Naive B cell (primary cell): Measurements from ENCODE around the gene CPLX1. TPM values are rescaled to one million over a fixed set of nuclear protein-coding genes. Genes with fewer than 3 reads are reported as not detected.
"Not testable (repeated sequence)": the region's sequence is repeated elsewhere in the genome, so short reads cannot be mapped to it uniquely, and the experiment has no call there.

Experiments used
- ATAC-seq, 2 donors: fragments of 150-1000 bp; cut with Tn5 transposase; 2 replicates each; pipeline ENCODE4 v1.10.0; 2021; ENCODE audit warnings: low read depth in 2 of 2, mild to moderate bottlenecking in 2 of 2, moderate library complexity in 2 of 2
- DNase-seq: peaks from one replicate; pipeline ENCODE4 v3.0.0; 2022
- H3K27ac Mint-ChIP-seq, 6 donors: one replicate each; pipeline ENCODE4 v1.8.0; 2020 to 2022; ENCODE audit warnings: mild to moderate bottlenecking in 6 of 6, mixed read lengths in 6 of 6, moderate library complexity in 5 of 6, inconsistent platforms in 2 of 6
- H3K27me3 Mint-ChIP-seq, 3 donors: one replicate each; pipeline ENCODE4 v1.8.0; 2021 to 2022; ENCODE audit warnings: mixed read lengths in 3 of 3, mild to moderate bottlenecking in 1 of 3
- H3K36me3 Mint-ChIP-seq, 2 donors: one replicate each; pipeline ENCODE4 v1.8.0; 2020 to 2022; ENCODE audit warnings: mixed read lengths in 2 of 2, inconsistent platforms in 1 of 2, mild to moderate bottlenecking in 1 of 2
- H3K4me1 Mint-ChIP-seq, 3 donors: one replicate each; pipeline ENCODE4 v1.8.0; 2020 to 2022; ENCODE audit warnings: mixed read lengths in 3 of 3, inconsistent platforms in 1 of 3, mild to moderate bottlenecking in 1 of 3, moderate library complexity in 1 of 3
- H3K4me3 Mint-ChIP-seq, 8 donors: one replicate each; pipeline ENCODE4 v1.8.0; 2020 to 2022; ENCODE audit warnings: mild to moderate bottlenecking in 8 of 8, mixed read lengths in 8 of 8, moderate library complexity in 8 of 8, inconsistent platforms in 2 of 8
- H3K9me3 Mint-ChIP-seq, 7 donors: one replicate each; pipeline ENCODE4 v1.8.0; 2020 to 2022; ENCODE audit warnings: mixed read lengths in 7 of 7, mild to moderate bottlenecking in 5 of 7, inconsistent platforms in 2 of 7, moderate library complexity in 1 of 7
- polyA plus RNA-seq, 6 donors: library from polyadenylated mRNA; unstranded; fragments of 300-500 nt; fragmentation: Illumina TruSeq; gene quantifications; one replicate each; pipeline ENCODE4 v1.2.3, GENCODE V29; 2021; ENCODE audit warnings: low read depth in 6 of 6

The CPLX1 gene
- polyA plus RNA-seq, 6 donors from 2014 or later, result not detected

DNA sequence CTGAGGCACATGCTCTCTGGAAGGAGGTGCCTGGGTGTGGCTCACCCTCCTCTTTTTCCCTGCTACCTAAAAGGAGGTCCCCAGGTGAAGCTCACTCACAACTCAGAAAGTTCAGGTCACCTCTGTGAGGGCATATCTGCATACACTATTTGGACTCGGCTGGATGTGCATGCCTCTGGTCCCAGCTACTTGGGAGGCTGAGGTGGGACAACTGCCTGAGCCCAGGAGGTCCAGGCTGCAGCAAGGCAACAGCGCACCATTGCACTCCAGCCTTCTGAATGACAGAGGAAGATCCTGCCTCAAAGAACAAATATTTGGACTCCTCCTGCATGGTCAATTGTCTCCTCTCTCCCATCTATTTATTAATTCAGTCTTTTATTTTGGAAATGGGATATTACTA, 46.4 kb downstream of the CPLX1 start:
- no peak for DNase-seq
- peaks cover 15 to 16% of the 10 kb centered on the region in 2 donors for H3K36me3 Mint-ChIP-seq
- peaks cover 39 to 70% (median 56%) of the 10 kb centered on the region in 3 donors for H3K4me1 Mint-ChIP-seq
- H3K27me3 Mint-ChIP-seq, result peaks cover 0 to 18% (median 10%) of the 10 kb centered on the region in 3 donors
- no peak for ATAC-seq
- H3K9me3 Mint-ChIP-seq, result no peaks in the 10 kb centered on the region
- H3K27ac Mint-ChIP-seq, result peak overlapping the region in 2 of 6 donors; percentile 23 to 81
- peak overlapping the region in 7 of 8 donors; percentile 32 to 97 (median 83) for H3K4me3 Mint-ChIP-seq

DNA sequence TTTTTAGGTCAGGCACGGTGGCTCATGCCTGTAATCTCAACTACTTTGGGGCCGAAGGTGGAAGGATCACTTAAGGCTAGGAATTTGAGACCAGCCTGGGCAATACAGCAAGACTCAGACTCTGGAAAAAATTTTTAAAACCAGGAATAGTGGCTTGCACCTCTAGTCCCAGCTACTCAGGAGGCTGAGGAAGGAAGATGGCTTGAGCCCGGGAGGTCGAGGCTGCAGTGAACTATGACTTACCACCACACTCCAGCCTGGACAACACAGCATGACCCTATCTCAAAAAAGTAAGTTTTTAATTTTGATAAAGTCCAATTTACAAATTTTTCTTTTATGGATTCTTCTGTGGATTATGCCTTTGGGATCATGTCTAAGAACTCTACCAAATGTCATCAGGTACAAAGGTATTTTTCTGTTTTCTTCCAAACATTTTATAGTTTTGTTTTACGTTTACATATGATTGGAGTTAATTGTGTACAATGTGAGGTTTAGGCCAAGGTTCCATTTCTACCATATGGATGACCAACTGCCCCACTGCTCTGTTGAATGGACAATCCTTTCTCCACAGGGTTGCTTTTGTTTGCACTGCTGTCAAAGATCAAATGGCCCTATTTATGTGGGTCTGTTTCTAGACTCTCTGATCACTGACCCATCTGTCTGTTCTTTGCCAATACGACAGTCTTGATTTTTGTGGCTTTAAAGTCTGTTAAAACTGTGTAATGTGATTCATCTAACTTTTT, 48.2 kb downstream of the CPLX1 start:
- Mint-ChIP-seq H3K4me1 (peaks cover 38 to 66% (median 64%) of the 10 kb centered on the region in 3 donors), H3K36me3 (peaks cover 12 to 16% of the 10 kb centered on the region in 2 donors), H3K9me3 (no peaks in the 10 kb centered on the region), H3K4me3 (peak overlapping the region in 2 of 8 donors; percentile 33 to 67), H3K27me3 (peaks cover 0 to 2% (median 0%) of the 10 kb centered on the region in 3 donors), H3K27ac (peak overlapping the region in 1 of 6 donors; percentile 69)
- DNase-seq (no peak), ATAC-seq (no peak)

GRCh38 chr4:776743-777441, 49.0 kb downstream of the CPLX1 start:
- ATAC-seq (no peak), DNase-seq (no peak)
- Mint-ChIP-seq H3K27ac (peak overlapping the region in 2 of 6 donors; percentile 16 to 69), H3K9me3 (no peaks in the 10 kb centered on the region), H3K36me3 (peaks cover 12 to 16% of the 10 kb centered on the region in 2 donors), H3K27me3 (no peaks in the 10 kb centered on the region), H3K4me3 (peak overlapping the region in 2 of 8 donors; percentile 6 to 33), H3K4me1 (peaks cover 33 to 67% (median 58%) of the 10 kb centered on the region in 3 donors)

GRCh38 chr4:775485-775884, 50.4 kb downstream of the CPLX1 start:
- peaks cover 12 to 16% of the 10 kb centered on the region in 2 donors for H3K36me3 Mint-ChIP-seq
- H3K4me3 Mint-ChIP-seq, result not testable (repeated sequence)

DNA sequence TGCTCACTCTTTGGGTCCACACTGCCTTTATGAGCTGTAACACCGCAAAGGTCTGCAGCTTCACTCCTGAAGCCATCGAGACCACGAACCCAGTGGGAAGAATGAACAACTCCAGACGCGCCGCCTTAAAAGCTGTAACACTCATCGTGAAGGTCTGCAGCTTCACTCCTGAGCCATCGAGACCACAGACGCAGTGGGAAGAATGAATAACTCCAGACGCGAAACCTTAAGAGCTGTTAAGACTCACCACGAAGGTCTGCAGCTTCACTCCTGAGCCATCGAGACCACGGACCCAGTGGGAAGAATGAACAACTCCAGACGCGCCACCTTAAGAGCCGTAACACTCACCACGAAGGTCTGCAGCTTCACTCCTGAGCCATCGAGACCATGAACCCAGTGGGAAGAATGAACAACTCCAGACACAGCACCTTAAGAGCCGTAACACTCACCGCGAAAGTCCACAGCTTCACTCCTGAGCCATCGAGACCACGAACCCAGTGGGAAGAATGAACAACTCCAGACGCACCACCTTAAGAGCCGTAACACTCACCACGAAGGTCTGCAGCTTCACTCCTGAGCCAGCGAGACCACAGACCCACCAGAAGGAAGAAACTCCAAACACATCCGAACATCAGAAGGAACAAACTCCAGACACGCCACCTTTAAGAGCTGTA, 51.4 kb downstream of the CPLX1 start:
- not testable (repeated sequence) for H3K9me3 Mint-ChIP-seq, DNase-seq, ATAC-seq, H3K27me3 Mint-ChIP-seq
- Mint-ChIP-seq H3K36me3 (peaks cover 12 to 20% of the 10 kb centered on the region in 2 donors), H3K27ac (peak overlapping the region in 2 of 6 donors; percentile 20 to 84), H3K4me3 (peak overlapping the region in 3 of 8 donors; percentile 25 to 48 (median 27)), H3K4me1 (peaks cover 24 to 66% (median 45%) of the 10 kb centered on the region in 3 donors)

More at GRCh38 chr4:775485-775884, 50.4 kb downstream of the CPLX1 start:
- not testable (repeated sequence) for ATAC-seq, H3K9me3 Mint-ChIP-seq, H3K27me3 Mint-ChIP-seq, DNase-seq
- peaks cover 30 to 66% (median 54%) of the 10 kb centered on the region in 3 donors for H3K4me1 Mint-ChIP-seq
- H3K27ac Mint-ChIP-seq, result peak overlapping the region in 1 of 6 donors; percentile 52

DNA sequence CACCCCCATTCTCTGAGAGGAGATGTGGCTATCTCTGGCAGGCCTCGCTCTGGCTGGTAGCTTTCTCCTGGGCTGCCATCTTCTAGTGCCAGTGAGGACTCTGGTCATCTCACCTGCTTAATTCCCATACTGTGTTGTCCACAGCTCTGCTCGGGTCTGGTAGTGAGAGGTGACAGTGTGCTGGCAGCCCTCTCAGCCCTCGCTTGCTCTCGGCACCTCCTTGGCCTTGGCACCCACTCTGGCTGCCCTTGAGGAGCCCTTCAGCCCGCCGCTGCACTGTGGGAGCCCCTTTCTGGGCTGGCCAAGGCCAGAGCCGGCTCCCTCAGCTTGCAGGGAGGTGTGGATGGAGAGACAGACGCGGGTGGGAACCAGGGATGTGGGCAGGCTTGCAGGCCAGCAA, 52.7 kb downstream of the CPLX1 start:
- peaks cover 12 to 24% of the 10 kb centered on the region in 2 donors for H3K36me3 Mint-ChIP-seq
- H3K27me3 Mint-ChIP-seq, result no peaks in the 10 kb centered on the region
- H3K27ac Mint-ChIP-seq, result no peak overlapping the region
- DNase-seq (no peak), ATAC-seq (no peak)
- H3K4me1 Mint-ChIP-seq, result peaks cover 21 to 55% (median 39%) of the 10 kb centered on the region in 3 donors
- H3K4me3 Mint-ChIP-seq, result no peak overlapping the region
- no peaks in the 10 kb centered on the region for H3K9me3 Mint-ChIP-seq

- Mint-ChIP-seq H3K36me3 (peaks cover 12 to 24% of the 10 kb centered on the region in 2 donors), H3K27ac (peak overlapping the region in 2 of 6 donors; percentile 15 to 42), H3K9me3 (no peaks in the 10 kb centered on the region), H3K4me1 (peaks cover 17 to 51% (median 35%) of the 10 kb centered on the region in 3 donors), H3K4me3 (no peak overlapping the region), H3K27me3 (no peaks in the 10 kb centered on the region)
- no peak for DNase-seq
- no peak for ATAC-seq
Observed at GRCh38 chr4:772776-773175, 53.2 kb downstream of the CPLX1 start.

DNA sequence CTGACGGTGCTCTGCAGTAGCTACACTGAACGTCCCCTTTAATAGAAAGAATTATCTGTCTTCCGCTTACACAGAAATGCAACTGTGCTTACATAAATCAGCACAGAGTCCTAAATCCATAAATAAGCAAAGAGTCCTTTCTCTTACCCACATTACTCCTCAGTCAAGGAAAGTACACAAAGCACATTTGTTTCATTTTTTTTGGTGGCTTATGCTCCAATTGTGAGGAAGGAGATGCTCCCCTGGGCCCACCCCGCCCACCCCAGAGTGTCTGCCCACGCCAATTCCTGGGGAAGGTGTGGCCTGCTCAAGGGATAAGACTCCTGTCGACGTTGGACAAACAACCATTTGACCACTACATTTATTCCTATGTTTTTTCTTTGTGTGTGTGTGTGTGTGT, 53.8 kb downstream of the CPLX1 start:
- Mint-ChIP-seq H3K27ac (peak overlapping the region in 4 of 6 donors; percentile 18 to 42 (median 34)), H3K27me3 (no peaks in the 10 kb centered on the region), H3K4me3 (no peak overlapping the region), H3K36me3 (peaks cover 6 to 19% of the 10 kb centered on the region in 2 donors), H3K9me3 (no peaks in the 10 kb centered on the region), H3K4me1 (peaks cover 13 to 46% (median 29%) of the 10 kb centered on the region in 3 donors)
- ATAC-seq (no peak), DNase-seq (no peak)

GRCh38 chr4:771464-771863, 54.5 kb downstream of the CPLX1 start:
- H3K4me3 Mint-ChIP-seq, result no peak overlapping the region
- H3K9me3 Mint-ChIP-seq, result no peaks in the 10 kb centered on the region
- DNase-seq (no peak), ATAC-seq (no peak)
- H3K4me1 Mint-ChIP-seq, result peaks cover 9 to 41% (median 23%) of the 10 kb centered on the region in 3 donors
- peaks cover 0 to 16% of the 10 kb centered on the region in 2 donors for H3K36me3 Mint-ChIP-seq
- peak overlapping the region in 4 of 6 donors; percentile 6 to 42 (median 16) for H3K27ac Mint-ChIP-seq
- H3K27me3 Mint-ChIP-seq, result no peaks in the 10 kb centered on the region

- Mint-ChIP-seq H3K27me3 (no peaks in the 10 kb centered on the region), H3K27ac (peak overlapping the region in 1 of 6 donors; percentile 33), H3K4me1 (peaks cover 8 to 37% (median 14%) of the 10 kb centered on the region in 3 donors), H3K36me3 (peaks cover 0 to 12% of the 10 kb centered on the region in 2 donors), H3K4me3 (no peak overlapping the region), H3K9me3 (no peaks in the 10 kb centered on the region)
- ATAC-seq (no peak), DNase-seq (no peak)
Observed at GRCh38 chr4:770022-770421, 55.9 kb downstream of the CPLX1 start.

DNA sequence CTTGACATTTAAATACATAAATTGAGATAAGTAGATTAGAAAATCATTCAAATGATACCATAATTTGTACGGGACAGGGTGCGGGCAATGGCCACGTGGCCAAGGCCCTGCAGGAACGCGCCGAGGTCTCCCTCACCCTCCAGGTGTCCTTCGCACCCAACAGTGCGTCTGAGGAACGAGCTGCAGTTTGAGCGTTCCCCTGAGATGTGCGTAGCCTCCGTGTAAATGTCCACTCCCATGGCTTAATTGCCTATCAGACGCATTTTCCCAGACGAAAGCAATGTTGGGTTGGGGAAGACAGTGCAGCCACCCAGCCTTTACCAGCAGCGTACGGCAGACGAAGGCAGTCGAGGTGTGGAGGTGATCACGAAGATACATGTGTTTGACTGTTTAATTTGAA, 56.4 kb downstream of the CPLX1 start:
- ATAC-seq, result no peak
- H3K36me3 Mint-ChIP-seq, result peaks cover 0 to 8% of the 10 kb centered on the region in 2 donors
- no peaks in the 10 kb centered on the region for H3K9me3 Mint-ChIP-seq
- H3K27me3 Mint-ChIP-seq, result no peaks in the 10 kb centered on the region
- peaks cover 4 to 32% (median 9%) of the 10 kb centered on the region in 3 donors for H3K4me1 Mint-ChIP-seq
- no peak overlapping the region for H3K27ac Mint-ChIP-seq
- no peak for DNase-seq
- peak overlapping the region in 1 of 8 donors; percentile 44 for H3K4me3 Mint-ChIP-seq

DNA sequence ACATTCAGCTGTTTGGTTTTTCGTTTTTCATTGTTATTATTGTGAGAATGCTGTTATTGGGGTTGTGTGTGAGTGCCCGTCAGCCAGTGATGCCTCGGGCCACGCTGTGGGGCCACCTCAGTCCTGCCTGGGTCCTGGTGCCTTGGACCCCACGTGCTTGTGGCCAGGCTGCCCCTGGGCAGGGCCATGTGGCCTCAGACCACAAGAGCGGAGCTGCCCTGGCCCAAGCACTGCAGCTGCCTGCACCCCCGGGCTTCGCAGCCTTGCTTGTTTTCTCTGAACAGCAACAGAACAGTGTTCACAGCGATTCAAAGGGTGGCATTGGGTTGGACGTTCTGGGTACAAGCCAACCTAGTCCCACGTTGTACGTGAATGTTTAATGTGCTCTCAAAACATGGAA, 56.9 kb downstream of the CPLX1 start:
- no peaks in the 10 kb centered on the region for H3K9me3 Mint-ChIP-seq
- H3K4me1 Mint-ChIP-seq, result peaks cover 3 to 27% (median 6%) of the 10 kb centered on the region in 3 donors

DNA sequence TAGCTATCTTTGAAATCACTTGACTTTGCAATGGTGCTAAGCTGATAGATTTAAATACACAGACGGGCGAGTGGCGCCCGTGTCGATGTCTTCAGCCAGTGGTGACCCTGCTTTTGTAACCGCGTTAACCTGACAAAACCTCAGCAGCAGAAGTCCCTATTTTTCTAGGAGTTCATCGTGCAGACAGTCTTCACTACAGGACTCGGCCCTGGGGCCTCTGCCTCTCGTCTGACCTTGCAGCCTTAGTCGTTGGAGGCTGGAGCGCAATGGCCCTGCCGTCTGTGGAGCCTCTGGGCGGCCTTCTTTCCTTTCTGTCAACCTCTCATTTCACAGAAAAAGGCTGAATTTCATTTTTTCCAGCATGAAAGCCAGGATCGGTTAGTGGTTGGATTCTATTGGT, 57.9 kb downstream of the CPLX1 start:
- Mint-ChIP-seq H3K36me3 (peaks cover 0 to 8% of the 10 kb centered on the region in 2 donors), H3K4me3 (no peak overlapping the region)
- no peak for ATAC-seq

More for the DNA sequence above, 56.9 kb downstream of the CPLX1 start:
- Mint-ChIP-seq H3K36me3 (peaks cover 0 to 8% of the 10 kb centered on the region in 2 donors), H3K27ac (no peak overlapping the region), H3K27me3 (no peaks in the 10 kb centered on the region), H3K4me3 (peak overlapping the region in 1 of 8 donors; percentile 51)
- no peak for DNase-seq
- ATAC-seq, result no peak

More for the DNA sequence above, 57.9 kb downstream of the CPLX1 start:
- no peak for DNase-seq
- no peak overlapping the region for H3K27ac Mint-ChIP-seq
- H3K9me3 Mint-ChIP-seq, result no peaks in the 10 kb centered on the region
- peaks cover 3 to 25% (median 6%) of the 10 kb centered on the region in 3 donors for H3K4me1 Mint-ChIP-seq
- H3K27me3 Mint-ChIP-seq, result no peaks in the 10 kb centered on the region
